ENCODE measurements around the gene UQCR10.

Gene UQCR10

GRCh38 chr22:29788339-29789279 is 21.4 kb downstream of the UQCR10 start:
- peak in 2 of 10 donors; percentile 72 to 74 for DNase-seq
- intact Hi-C loops (cut with DNase I) = loop anchor here (10.0 kb wide), 1 partner anchor 216 kb away; no protein-coding TSS in a partner anchor

DNA sequence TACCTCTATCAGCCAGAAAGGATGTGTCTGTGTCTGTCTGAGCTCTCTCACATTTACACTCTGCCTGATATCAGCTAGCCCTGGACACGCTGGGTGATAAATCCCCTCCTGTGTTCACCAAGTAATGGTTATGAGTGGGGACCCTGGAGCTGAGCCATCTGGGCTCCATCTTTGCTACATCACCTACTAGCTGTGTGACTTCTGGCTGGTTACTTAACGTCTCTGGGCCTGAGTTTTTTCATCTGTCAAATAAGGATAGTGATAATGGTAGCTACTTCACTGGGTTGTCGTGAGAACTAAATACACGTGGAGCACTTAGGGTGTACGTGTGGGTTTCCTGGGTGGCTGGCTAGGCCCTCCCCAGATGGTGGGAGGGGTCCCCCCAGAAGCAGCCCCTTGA is 22.9 kb downstream of the UQCR10 start:
- DNase-seq = no peak
- intact Hi-C loops (cut with DNase I) = no loop called here

DNA sequence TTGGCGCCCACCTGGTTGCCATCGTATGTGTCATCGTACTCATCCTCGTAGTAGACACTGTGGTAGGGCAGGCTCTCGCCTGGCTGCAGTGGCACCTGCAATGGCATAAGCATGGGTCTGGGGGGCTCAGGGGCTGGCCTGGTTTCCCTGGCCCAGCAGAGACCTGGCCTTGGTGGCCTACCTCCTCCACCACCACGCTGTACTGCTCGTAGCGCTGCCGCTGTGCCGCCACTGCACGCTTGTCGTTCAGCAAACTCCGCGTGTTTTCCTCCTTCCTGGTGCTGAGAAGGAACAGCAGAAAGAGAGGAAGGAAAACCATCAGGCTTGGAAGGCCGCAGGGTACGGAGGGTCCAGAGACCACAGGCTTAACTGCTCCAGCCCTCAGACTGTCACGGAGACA is 26.2 kb downstream of the UQCR10 start:
- intact Hi-C loops (cut with DNase I) = no loop called here

GRCh38 chr22:29795663-29796062 is 28.5 kb downstream of the UQCR10 start:
- DNase-seq = no peak
- intact Hi-C loops (cut with DNase I) = no loop called here

More for the DNA sequence above, 26.2 kb downstream of the UQCR10 start:
- DNase-seq = no peak

- intact Hi-C loops (cut with DNase I) = no loop called here
- DNase-seq = no peak
These were observed 30.2 kb downstream of the UQCR10 start for GRCh38 chr22:29797351-29797750.

DNA sequence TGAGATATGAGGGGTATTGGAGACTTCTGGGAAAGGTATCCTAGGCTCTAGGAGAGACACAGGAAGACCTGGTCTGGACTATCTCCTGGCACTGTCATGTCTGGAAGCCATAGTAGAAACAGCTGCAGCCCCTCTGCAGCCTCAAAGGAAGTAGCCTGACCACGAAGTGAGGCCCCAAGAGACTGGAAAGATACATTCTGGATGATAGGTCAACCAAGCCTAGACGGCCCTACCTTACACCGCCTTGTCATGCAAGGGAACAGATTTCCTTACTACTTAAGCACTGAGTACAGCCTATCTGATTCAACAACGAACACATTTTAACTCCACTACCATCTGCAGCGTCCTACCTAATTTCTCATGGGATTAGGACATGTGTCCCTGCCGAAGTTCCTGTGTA is 31.1 kb downstream of the UQCR10 start:
- intact Hi-C loops (cut with DNase I) = no loop called here

DNA sequence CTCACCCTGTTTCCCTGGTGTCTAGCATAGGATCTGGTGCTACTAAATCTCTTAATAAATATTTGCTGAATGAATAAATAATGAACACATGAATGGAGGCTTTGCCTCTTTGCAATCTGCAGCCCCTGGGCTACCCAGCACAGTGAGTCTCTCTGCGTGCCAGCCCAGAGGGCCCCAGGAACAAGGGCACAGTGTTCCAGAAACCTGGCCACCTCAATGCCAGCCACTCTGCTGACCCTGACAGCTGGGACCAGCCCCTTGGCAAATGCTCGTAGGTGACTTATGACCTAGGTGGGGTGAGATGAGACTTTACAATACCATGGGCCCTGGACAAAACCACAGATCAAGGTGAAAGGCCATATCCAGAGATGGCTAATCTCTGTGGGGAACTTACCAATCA is 31.6 kb downstream of the UQCR10 start:
- intact Hi-C loops (cut with DNase I) = no loop called here
- peak in 1 of 10 donors; percentile 66 for DNase-seq

More for the DNA sequence above, 31.1 kb downstream of the UQCR10 start:
- DNase-seq = no peak

GRCh38 chr22:29799217-29799680 is 32.1 kb downstream of the UQCR10 start:
- intact Hi-C loops (cut with DNase I) = no loop called here
- DNase-seq = peak; percentile 42 to 93 (median 65)

- intact Hi-C loops (cut with DNase I) = no loop called here
- no peak for DNase-seq
These were observed 34.0 kb downstream of the UQCR10 start for GRCh38 chr22:29801153-29801552.

DNA sequence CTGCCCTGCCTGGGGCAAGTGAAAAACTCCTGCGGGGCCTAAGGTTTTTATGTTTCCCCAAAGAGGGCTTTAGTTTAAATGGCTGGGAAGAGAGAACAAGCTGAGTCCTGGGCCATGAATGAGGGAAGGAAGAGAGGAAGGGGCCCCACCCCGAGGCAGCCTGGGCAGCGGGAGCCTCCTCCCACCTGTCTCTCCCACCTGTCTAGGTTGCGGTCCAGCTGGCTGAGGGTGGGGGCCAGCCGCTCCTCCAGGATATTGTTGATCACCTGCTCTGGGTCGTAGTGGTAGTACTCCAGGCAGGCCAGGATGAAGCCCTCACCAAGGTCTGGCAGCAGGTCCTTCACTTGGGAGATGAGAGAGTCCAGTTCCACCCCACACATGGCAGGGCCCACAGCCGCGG is 34.6 kb downstream of the UQCR10 start:
- intact Hi-C loops (cut with DNase I) = no loop called here
- peak in 1 of 10 donors; percentile 38 for DNase-seq

DNA sequence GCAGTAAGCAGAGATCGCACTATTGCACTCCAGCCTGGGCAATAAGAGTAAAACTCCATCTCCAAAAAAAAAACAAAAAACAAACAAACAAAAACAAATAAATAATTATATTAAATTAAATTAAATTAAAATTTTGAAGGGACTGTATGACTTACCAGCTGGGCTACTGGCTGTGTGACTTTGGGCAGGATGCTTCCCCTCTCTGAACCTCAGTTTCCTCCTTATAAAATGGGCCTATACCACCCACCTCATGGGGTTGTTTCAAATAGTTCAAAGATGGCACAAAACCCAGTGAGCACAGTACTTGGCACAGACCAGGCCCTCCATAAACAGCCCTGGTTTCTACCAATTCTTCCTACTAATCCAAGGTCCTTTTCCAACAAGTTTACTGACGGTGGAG is 36.0 kb downstream of the UQCR10 start:
- intact Hi-C loops (cut with DNase I) = no loop called here
- peak in 2 of 10 donors; percentile 2 to 8 for DNase-seq

DNA sequence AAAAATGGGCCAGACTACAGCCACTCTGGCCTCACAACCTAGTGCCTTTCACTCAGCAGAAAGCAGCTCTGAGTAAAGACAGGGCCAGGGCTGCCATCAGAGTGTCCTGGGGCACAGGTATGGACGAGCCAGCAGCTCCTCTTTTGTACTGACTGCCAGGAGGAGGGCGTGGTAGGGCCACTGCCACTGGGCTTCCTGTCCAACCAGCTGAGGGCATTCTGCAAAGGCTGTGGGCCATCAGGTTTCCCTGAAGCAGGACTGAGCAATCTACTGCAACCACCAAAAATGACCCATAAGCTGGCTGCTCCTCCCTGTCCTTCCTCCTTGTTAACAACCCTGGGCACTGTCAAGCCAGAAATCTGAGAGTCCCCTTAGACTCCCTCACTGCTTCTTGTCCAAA is 37.8 kb downstream of the UQCR10 start:
- no peak for DNase-seq
- intact Hi-C loops (cut with DNase I) = no loop called here

DNA sequence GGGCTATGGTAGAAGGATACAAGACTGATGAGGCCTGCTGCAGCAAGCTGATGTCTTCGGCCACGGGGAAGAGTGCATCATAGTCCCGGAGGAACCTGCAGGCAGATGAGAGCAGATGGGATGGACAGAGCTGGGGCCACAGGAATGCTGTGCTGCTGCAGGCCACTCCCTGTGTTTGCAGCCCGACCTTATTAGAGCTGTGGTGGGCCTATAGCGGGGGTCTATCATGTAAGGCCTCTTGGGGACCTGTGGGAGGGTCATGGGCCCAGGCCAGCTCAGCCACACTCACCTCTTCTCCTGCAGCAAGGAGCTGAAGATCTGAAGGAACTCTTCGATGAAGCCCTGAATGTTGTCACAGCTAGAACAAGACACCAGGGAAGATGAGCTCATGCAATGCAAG is 39.0 kb downstream of the UQCR10 start:
- DNase-seq = peak in 2 of 10 donors; percentile 24 to 28
- intact Hi-C loops (cut with DNase I) = no loop called here

DNA sequence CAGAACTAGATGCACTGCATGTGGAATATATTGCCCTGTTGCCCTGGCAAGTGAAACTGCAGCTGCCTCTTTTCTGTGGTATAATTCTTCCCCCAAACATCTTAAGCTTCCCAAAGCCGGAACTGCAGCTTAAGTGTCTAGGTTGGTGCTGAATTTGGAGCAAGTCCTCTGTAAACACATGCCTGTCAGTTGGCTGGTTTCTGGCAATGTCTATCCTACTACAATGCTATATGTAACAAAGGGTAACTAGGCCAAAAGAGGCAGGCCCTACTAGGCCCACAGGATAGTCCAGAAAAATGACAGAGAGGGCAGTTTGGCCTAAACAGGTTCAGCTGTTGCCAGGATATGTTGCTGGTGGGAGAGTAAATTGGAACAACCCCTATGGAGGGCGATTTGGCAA is 43.0 kb downstream of the UQCR10 start:
- peak in 2 of 10 donors; percentile 3 to 11 for DNase-seq
- intact Hi-C loops (cut with DNase I) = loop anchor here (10.0 kb wide), 1 partner anchor 195 kb away; no protein-coding TSS in a partner anchor

GRCh38 chr22:29811377-29811776 is 44.2 kb downstream of the UQCR10 start:
- DNase-seq = peak in 2 of 10 donors; percentile 4 to 29
- intact Hi-C loops (cut with DNase I) = loop anchor here (10.0 kb wide), 1 partner anchor 193 kb away; no protein-coding TSS in a partner anchor

- DNase-seq = no peak
These were observed 46.0 kb downstream of the UQCR10 start for GRCh38 chr22:29813126-29813525.

GRCh38 chr22:29813563-29813962 is 46.4 kb downstream of the UQCR10 start:
- no peak for DNase-seq
- intact Hi-C loops (cut with DNase I) = loop anchor here (10.0 kb wide), 1 partner anchor 191 kb away; no protein-coding TSS in a partner anchor

More at GRCh38 chr22:29813126-29813525, 46.0 kb downstream of the UQCR10 start:
- intact Hi-C loops (cut with DNase I) = loop anchor here (10.0 kb wide), 1 partner anchor 192 kb away; no protein-coding TSS in a partner anchor

DNA sequence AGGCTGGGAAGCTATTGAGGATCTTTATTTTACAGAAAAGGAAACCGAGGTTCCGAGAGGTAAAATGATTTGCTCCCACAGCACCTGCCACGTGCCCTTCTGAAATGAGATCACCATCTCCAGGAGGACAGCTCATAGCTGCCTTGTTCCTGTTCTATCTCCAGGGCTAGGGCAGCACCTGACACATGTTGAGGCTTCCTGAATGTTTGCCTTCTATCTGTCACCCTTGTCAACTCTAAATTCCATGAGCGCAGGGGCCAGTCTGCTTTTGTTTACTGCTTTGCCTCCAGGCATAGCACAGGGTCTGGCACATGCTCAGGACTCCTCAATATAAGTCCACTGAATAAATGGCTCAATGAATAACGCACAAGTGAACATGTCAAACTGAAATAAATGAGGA is 46.8 kb downstream of the UQCR10 start:
- DNase-seq = peak in 1 of 10 donors; percentile 6
- intact Hi-C loops (cut with DNase I) = loop anchor here (10.0 kb wide), 1 partner anchor 191 kb away; no protein-coding TSS in a partner anchor

DNA sequence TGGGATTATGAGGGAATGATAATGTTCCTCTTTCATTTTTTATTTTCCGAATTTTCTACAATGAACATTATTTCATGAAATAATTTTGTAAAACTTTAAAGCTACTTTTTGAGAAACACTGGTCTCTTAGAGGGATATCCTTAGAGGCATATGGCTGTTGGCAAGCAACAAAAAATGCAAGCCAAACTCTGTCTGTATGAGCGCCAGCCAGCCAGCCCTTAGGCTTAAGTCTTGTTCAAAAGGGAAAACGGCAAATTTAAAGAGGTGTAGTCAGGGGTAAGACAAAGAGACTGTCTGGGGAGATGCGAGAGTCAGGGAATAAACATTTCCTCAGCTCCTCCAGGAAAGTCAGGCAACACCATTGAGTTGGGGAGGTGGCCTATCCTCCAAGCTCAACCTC is 48.4 kb downstream of the UQCR10 start:
- intact Hi-C loops (cut with DNase I) = loop anchor here (10.0 kb wide), 1 partner anchor 189 kb away; no protein-coding TSS in a partner anchor

GRCh38 chr22:29816128-29816527 is 49.0 kb downstream of the UQCR10 start:
- intact Hi-C loops (cut with DNase I) = loop anchor here (10.0 kb wide), 1 partner anchor 189 kb away; no protein-coding TSS in a partner anchor
- peak in 2 of 10 donors; percentile 18 to 55 for DNase-seq

More for the DNA sequence above, 48.4 kb downstream of the UQCR10 start:
- DNase-seq = peak in 1 of 10 donors; percentile 62

GRCh38 chr22:29816539-29816938 is 49.4 kb downstream of the UQCR10 start:
- peak in 7 of 10 donors; percentile 22 to 88 (median 40) for DNase-seq
- intact Hi-C loops (cut with DNase I) = loop anchor here (10.0 kb wide), 1 partner anchor 188 kb away; no protein-coding TSS in a partner anchor
